ENCODE data around the gene HSPB6.
"Not testable (repeated sequence)": the region's sequence is repeated elsewhere in the genome, so short reads cannot be mapped to it uniquely, and the experiment has no call there.

The HSPB6 gene

DNA sequence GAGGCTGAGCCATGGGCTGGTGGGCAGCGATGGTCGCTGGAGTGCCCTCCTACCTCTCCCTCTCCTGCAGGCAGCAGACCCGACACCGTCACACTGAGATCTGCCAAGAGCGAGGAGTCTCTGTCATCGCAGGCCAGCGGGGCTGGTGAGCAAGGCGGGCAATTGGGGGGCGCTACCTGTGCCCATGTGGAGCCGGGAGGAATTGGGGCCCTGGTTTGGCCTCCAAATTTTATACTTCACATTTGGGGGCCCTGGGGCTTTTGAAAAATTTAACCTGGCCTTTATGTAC, 28.5 kb upstream of the HSPB6 start:
- no peak for DNase-seq

DNA sequence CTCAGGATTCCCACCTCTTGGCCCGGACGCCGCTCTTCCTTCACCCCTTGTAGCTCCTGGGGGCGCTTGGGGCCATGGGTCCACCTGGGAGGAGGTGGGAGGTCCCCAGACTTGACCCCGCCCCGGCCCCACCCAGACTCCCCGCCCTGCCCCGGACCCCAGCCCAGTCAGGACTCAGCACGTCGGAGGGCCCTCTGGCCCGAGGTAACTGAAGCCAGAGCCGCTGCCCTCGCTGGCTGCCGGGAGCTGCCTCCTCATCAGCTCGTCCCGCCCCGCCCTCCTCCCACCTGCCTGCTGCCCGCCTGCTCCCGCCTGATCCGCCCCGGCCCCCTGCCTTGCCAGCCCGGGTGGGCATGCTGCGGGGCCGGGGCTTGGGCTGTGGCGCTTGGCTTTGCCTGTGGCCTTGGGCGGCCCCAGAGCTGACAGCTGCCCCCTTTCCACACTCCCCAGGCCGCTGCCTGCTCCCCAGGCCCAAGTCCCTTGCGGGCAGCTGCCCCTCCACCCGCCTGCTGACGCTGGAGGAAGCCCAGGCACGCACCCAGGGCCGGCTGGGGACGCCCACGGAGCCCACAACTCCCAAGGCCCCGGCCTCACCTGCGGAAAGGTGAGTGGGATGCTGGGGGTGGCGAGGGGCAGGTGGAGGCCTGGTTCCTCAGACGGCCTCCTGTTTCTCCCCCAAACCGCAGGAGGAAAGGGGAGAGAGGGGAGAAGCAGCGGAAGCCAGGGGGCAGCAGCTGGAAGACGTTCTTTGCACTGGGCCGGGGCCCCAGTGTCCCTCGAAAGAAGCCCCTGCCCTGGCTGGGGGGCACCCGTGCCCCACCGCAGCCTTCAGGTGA, 27.9 kb upstream of the HSPB6 start:
- no peak for DNase-seq

DNA sequence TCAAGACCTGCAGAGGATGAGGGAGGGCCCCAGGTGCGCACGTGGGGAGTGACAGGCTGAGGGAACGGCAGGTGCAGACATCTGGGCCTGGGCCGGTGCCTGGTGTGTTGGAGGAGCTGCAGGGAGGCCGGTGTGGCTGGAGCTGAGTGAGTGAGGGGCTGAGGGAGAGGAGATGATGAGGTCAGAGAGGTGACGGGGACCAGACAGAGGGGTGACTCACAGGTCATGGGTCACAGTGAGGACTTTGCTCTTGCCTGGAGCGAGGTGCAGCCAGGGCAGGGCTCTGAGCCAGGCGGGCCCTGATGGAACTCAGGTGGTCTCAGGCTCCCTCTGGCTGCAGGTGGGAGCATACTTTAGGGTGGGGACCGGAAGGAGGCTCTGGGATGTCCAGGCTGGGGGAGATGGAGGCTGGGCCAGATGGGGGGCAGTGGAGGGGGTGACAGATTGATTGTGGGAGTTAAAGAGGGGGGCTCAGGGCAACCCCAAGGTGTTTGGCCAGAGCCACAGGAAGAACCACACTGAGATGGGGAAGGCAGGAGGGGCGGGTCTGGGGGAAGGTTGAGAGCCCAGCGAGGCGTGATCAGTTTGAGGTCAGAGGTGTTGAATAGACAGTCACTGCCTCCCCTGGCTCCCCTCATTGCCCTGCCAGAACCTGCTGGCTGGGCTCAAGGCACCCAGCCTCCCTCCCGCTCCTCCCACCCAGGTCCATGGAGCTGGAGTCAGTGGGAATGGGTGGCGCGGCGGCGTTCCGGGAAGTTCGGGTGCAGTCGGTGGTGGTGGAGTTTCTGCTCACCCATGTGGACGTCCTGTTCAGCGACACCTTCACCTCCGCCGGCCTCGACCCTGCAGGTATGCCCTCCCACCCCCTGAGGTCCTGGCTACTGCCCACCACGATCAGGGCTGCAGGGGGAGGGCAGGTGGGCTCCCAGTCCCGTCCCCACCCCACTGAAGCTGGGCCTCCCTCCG, 26.9 kb upstream of the HSPB6 start:
- no peak for DNase-seq

DNA sequence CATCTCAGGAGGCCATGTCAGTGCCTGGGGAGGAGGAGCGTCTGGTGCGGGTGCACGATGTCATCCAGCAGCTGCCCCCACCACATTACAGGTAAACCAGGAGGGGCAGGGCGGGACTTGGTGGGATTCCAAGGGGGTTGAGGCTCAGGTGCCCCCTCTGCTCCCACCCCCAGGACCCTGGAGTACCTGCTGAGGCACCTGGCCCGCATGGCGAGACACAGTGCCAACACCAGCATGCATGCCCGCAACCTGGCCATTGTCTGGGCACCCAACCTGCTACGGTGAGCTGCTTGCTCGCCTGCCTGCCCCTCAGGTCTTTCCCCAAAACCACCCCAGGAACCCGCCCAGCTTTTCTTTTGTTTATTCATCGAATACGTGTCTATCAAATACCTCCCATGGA, 25.8 kb upstream of the HSPB6 start:
- DNase-seq = no peak

DNA sequence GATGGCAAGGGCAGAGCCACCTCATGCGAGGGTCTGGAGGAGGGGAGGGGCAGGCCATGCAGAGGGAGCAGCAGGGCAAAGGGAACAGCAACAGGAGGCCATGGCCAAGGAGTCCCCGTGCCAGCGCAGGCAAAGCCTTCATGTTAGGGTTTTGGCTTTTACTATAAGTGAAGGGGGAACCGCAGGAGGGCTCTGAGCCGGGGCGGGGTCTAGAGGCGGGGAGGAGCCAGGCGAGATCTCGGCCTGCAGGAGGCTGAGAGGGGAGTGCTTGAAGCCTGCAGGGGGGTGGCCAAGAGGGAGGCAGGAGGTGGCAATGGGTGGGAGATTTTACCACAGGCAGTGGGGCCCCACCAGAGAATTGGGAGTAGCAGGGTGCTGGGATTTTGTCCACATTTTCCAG, 24.8 kb upstream of the HSPB6 start:
- DNase-seq = no peak

DNA sequence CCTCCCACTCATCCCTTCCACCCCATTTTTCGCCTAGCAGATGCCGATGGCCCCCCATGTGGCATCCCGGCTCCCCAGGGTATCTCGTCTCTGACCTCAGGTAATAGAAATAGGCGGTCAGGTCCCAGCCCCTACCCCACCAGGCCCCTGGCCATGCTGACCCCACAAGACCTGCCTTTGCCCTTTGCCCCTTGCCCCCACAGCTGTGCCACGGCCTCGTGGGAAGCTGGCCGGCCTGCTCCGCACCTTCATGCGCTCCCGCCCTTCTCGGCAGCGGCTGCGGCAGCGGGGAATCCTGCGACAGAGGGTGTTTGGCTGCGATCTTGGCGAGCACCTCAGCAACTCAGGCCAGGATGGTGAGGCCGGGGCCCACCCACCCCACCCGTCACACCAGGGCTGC, 23.9 kb upstream of the HSPB6 start:
- DNase-seq = no peak

DNA sequence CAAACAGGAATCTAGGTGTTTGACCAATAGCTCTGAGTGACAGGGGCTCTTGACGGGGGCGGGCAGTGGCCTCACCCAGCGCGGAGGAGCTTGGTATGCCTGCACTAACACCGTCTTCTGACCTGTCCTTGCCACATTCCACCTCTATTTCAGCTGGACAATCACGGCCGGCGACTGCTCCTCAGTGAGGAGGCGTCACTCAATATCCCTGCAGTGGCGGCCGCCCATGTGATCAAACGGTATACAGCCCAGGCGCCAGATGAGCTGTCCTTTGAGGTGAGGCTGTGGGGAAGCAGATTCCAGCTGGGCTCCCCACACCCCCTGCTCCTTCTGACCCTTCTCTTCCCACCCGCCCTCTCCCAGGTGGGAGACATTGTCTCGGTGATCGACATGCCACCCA, 23.2 kb upstream of the HSPB6 start:
- no peak for DNase-seq

DNA sequence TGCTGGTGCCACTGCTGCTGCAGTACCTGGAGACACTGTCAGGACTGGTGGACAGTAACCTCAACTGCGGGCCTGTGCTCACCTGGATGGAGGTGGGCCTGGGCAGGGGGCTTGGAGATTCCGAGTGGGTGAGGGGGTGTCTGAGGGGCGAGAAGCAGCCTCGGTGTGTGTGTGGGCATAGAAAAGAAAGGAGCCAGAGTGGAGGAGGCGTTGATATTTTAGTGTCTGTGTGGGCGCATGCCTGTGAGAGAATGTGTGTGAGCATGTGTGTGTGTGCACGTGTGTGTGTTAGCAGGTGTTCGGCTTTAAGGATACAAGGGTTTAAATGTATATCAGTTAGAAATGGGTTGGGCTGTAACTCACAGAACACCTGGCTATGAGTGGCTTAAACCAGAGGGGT, 22.2 kb upstream of the HSPB6 start:
- DNase-seq = no peak

DNA sequence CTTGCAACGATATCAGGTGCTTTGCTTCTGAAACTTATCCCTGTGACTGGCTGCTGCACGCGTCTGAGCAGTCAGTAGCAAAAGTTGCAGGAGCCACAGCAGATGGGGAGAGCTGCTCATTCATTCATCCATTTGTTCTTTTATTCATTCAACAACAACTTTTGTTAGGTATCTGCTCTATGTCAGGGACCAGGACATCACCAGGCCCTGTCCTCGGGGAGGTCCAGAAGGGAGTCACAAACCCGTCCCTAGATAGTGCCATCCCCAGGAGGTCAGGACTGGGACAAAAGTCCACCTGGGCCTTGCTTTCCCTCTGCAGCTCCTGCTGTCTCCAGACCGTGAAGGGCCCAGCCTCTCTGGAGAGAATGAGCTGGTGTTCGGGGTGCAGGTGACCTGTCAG, 21.1 kb upstream of the HSPB6 start:
- DNase-seq = no peak

DNA sequence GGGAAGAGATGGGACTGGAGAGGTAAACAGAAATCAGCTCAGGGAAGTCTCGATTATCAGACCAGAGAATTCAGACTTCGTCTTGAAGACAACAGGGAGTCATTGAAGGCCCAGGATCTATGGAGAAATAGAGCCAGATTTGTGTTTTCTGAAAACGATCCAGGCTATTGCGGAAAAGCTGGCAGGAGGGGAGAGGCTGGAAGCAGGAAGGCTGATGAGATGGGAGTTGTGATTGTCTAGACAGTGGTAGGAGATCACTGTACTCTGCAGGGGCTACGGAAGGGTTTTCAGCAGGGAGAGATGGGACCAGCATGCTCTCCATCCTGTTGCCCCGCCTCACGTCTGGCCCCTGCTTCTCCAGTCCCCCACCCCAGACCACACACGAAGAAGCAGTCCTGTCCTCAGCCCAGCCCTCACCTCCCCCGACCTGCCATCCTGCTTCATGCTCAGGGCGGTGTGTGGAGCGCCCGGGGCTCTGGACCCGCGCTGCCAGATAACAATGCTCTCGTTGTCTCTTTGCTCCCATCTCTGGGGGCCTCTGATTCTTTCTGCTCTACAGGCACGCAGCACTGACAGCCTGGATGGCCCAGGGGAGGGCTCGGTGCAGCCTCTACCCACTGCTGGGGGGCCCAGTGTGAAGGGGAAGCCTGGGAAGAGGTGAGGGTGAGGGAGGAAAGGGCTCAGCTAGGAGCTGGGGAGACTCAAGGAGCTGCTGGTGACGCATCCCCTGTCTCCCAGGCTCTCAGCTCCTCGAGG, 20.4 kb upstream of the HSPB6 start:
- no peak for DNase-seq

DNA sequence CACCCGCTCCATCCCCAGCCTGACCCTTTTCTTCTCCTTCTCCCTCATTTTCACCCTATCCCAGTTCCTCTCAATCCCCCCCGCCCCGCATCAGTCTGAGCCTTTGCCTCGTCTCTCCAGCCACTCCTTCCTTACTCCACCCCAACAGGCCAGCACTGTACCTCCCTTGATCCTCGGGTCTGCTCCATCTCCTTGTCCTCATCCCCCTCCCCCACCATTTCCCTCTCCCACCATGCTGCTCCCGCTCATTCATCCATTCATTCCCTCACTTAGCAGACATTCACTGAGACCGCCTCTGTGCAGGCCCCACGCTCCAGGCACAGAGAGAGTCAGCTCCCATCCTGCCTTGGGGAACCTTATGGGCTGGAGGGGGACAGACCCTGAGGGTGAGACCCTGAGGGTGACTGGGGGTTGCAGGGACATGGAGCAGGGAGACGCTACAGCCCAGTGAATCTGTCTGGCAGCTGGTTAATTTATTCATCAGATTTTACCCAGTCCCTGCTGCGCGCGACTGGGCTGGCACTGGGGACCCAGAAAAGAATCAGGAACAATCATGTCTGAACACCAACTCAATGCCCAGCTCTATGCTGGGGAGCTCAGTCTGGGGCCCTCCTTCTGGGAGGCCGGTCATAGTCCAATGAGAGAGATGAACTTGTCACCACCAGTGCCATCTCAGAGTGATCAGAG, 19.4 kb upstream of the HSPB6 start:
- peak; percentile 6 for DNase-seq

DNA sequence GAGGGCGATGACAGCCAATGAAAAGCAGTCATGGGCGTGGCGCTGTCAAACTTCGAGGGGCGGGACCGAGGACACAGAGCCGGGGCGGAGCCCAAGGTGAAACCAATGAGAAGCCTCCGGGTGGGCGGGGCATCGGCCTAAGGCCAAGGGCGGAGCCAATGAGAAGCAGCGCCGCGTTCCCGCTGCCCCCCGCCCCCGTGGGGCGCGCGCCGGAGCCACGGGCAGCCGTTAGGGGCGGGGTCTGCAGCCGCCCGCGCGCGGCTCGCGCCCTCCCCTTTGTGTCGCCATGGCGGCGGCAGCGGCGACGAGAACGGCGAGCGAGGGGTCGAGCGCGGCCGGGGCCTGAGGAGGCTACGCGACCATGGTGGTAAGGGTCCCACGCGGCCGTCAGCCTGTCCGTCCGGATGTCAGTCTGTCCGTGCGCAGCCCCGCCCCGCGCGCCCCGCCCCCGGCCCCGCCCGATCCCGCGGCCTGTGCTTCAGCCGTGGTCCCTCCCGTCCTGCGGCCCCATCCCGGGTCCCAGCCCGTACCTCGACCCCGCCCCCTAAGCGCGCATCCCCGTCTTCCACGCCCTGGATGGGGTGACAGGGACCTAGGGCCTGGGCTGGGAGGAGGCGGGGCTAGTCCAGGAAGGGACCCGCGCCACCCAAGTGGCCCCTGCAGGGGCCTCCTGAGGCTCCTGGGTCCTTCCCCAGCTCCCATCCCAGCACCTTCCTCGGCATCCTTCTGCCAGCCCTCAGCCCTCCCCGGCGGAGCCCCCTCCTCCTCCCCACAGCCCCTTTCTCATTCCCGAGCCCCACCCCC, 18.7 kb upstream of the HSPB6 start, which contains the start of gene ARHGAP33:
TSS of gene ARHGAP33 (plus strand) at position 267 of the 804 bp plus-strand sequence. CDS start at position 362, 95 bp downstream.
- peak; percentile 95 for DNase-seq

DNA sequence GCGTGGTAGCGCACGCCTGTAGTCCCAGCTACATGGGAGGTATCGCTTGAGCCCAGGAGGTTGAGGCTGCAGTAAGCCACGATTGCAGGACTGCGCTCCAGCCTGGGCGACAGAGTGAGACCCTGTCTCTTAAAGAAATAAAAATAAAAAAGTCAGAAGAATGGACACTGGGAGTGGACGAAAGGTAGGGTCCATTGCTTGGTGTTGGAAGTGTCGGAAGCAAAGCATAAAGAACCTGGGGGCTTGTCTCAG, 18.1 kb upstream of the HSPB6 start:
- no peak for DNase-seq

DNA sequence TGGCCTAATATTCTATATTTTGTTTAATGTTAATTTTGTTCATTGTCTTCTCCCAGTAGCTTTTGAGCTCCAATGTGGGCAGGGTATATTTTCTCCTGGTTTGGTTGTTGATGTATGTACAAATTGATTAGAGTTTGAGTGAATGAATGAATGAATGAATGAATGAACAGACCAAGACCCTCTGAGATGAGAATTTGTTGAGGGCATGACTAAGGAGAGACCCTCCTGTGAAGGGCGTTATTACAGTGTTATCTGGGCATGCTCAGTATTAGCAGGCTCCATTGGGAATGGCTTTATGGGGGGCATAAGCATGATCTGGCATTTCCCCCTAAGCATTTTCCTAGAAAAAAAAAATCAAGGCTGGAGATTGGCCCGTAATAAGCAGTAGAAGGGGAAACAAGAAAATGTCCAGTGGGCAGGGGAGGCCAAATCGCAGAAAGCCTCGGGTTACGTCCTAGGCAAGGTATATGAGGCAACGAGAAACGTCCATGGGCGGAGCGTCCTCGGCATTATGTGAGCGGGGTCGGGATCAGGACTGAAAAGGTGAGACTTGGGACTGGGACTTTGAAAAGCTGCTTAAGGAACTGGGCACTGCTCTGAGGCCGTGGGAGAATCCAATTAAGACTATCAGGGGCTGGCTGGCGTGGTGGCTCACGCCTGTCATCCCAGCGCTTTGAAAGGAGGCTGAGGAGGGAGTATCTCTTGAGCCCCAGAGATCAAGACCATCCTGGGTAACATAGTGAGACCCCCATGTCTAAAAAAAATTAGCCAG, 17.6 kb upstream of the HSPB6 start:
- no peak for DNase-seq

DNA sequence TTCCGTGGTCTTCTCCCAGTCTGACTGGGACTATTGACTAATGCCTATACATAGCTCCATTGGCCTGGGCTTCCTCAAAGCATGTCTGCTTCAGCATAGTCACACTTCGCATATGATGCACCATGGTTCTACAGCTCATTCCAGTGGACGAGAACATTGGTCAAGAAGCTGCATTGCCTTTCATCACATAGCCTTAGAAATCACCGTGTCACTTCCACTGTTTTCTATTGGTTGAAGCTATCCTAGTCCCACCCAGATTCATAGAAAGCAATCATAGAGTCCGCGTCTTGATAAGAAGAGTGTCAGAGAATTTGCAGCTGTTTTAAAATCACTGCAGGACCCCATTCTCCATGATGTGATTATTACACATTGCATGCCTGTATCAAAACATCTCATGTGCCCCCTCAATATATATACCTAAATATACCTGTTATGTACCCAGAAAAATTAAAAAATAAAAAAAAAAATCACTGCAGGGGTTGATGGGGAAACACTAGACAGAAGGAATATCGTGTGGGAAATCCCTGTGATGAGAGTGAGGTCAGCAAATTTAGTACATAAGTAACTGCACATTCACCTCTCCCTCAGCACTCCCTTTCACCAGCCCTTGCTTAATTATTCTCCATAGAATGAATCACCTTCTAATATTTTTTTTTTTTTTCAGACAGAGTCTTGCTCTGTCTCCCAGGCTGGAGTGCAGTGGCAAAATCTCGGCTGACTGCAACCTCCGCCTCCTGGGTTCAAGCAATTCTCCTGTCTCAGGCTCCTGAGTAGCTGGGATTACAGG, 16.4 kb upstream of the HSPB6 start:
- no peak for DNase-seq

DNA sequence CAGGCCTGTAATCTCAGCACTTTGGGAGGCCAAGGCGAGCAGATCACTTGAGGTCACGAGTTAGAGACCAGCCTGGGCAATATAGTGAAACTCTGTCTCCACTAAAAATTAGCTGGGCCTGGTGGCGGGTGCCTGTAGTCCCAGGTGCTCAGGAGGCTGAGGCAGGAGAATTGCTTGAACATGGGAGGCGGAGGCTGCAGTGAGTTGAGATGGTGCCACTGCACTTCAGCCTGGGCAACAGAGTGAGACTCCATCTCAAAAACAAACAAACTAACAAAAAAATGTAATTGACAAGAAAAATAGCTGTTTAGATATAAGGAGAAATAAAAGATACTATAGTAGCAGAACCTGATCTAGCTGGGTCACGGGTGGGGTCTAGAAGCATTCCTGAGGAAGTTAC, 15.5 kb upstream of the HSPB6 start:
- not testable (repeated sequence) for DNase-seq

DNA sequence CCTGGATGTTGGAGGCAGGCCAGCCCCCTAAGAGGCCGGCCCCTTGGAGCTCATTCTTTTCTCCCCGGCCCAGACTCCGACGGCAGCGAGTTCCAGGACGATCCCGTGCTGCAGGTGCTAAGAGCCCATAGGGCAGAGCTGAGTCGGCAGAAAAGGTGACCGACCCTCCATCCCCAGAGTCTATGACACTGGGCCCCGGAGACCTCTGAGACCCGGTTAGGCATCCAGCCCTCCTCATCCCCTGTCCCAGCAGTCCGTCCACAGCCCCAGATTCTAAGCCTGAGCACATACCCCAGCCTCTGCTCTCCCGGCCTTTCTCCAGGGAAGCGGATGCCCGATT, 11.2 kb upstream of the HSPB6 start:
- no peak for DNase-seq

DNA sequence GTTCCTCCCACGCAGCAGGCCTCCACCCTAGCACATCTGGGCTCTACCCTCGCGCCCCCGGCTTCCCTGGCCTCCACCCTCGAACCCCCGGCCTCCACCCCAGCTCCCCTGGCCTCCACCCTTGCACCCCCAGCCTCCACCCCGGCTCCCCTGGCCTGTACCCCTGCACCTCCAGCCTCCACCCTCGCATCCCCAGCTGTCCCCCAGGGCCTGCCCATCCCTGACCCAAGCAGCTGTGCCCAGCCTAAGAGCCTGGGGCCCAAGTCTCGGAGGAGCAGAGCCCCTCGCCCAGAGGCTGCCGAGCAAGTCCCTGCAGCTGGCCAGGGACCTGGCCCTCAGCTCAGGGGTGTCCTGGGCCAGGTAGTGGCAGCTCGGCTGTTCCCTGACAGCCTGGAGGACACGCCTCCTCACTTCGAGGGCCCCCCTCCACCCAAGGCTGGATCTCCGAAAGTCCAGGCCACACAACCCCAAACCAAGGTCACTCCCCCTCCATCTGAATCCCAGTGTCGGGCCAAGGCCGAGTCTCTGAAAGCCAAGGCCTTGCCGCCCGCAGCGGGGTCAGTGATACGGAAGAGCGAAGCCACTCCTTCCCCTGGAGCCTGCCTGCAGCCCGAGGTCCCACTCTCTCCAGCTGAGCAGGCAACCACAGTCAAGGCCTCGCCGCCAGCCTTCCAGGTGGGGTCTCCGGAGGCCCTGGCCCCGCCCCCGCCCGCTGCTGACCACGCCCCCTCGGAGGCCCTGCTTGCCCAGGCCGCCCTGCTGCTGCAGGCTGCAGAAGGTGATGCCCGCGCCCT, 10.7 kb upstream of the HSPB6 start:
- no peak for DNase-seq

DNA sequence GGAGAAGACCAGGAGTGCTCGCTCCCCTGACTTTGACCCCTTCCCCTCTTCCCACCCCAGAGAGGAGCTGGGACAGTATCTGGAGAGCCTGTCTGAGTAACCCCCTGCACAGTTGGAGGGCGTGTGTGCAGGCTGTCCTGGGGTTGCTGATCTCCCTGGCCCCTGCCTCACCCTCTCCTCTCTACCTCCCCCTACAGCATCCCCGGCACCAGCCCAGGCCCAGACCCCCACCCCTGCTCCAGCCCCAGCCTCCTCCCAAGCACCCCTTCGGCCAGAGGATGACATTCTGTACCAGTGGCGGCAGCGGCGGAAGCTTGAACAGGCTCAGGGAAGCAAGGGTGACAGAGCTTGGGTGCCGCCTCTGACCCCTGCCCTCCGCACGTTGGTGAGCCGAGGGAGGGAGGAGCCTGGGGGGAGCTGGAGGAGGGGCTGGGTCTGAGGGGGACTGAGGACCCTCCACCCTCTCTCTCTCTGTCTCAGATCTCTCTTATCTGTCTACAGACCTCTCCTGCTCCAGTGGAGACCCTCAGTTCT, 9.8 kb upstream of the HSPB6 start:
- DNase-seq = no peak

Data from NCI-H1092 treated with DMSO at 0.1 percent for 48 hours (cell line).